Natural killer cell (primary cell): ENCODE data around the gene GPR17. TPM values are rescaled to one million over a fixed set of nuclear protein-coding genes. Genes with fewer than 3 reads are reported as not detected.

ENCODE experiments used
- ATAC-seq, 3 donors: fragments of 150-1000 bp in 2 of 3; fragments of 200-7000 bp in 1 of 3; cut with Tn5 transposase; 1 replicate in 1 of 3; 2 replicates in 2 of 3; pipeline ENCODE4 v1.10.0; 2021; ENCODE audit warnings: mild to moderate bottlenecking in 2 of 3, moderate library complexity in 2 of 3
- DNase-seq, 2 donors: peaks; one replicate each; pipeline versions ENCODE4 v3.0.0 to v3.0.0-alpha.2; 2013 to 2021; ENCODE audit warnings: mixed read lengths in 1 of 2
- H3K27ac ChIP-seq: one replicate; pipeline ENCODE4 v1.5.1; 2013; ENCODE audit warnings: mild to moderate bottlenecking, low read length
- H3K27me3 ChIP-seq: one replicate; pipeline ENCODE4 v1.6.1; 2013; ENCODE audit warnings: low read length; ENCODE audit not compliant: control insufficient read depth, insufficient read depth
- H3K36me3 ChIP-seq: one replicate; pipeline ENCODE4 v1.6.1; 2013; ENCODE audit warnings: low read length; ENCODE audit not compliant: control insufficient read depth, insufficient read depth
- H3K4me1 ChIP-seq: one replicate; pipeline ENCODE4 v1.6.1; 2013; ENCODE audit warnings: low read length; ENCODE audit not compliant: control insufficient read depth, insufficient read depth
- H3K4me3 ChIP-seq: one replicate; pipeline ENCODE4 v1.5.1; 2013; ENCODE audit warnings: low read length
- H3K9me3 ChIP-seq: one replicate; pipeline ENCODE4 v1.6.1; 2013; ENCODE audit warnings: low read length; ENCODE audit not compliant: control insufficient read depth, insufficient read depth
- H3K27ac Mint-ChIP-seq, 2 donors: one replicate each; pipeline ENCODE4 v1.8.0; 2022; ENCODE audit warnings: mild to moderate bottlenecking in 2 of 2, mixed read lengths in 2 of 2, moderate library complexity in 1 of 2
- H3K27me3 Mint-ChIP-seq, 2 donors: one replicate each; pipeline ENCODE4 v1.8.0; 2022; ENCODE audit warnings: low read depth in 2 of 2, mixed read lengths in 2 of 2
- H3K36me3 Mint-ChIP-seq: one replicate; pipeline ENCODE4 v1.8.0; 2022; ENCODE audit warnings: mixed read lengths
- H3K4me1 Mint-ChIP-seq, 2 donors: one replicate each; pipeline ENCODE4 v1.8.0; 2022; ENCODE audit warnings: mixed read lengths in 2 of 2
- H3K4me3 Mint-ChIP-seq: one replicate; pipeline ENCODE4 v1.8.0; 2022; ENCODE audit warnings: mild to moderate bottlenecking, moderate library complexity, mixed read lengths
- H3K9me3 Mint-ChIP-seq, 2 donors: one replicate each; pipeline ENCODE4 v1.8.0; 2022; ENCODE audit warnings: mixed read lengths in 2 of 2
- CTCF ChIP-seq: fragments of 200-600 bp; IDR thresholded peaks from one replicate; pipeline ENCODE4 v1.8.0; 2022; ENCODE audit warnings: antibody characterized with exemption
- WGBS: methylation state at CpG from one replicate; pipeline ENCODE4 v1.1.7; 2013; ENCODE audit warnings: missing lambda C conversion rate; ENCODE audit not compliant: insufficient coverage; 5-methylcytosine and 5-hydroxymethylcytosine counted together
- intact Hi-C: fragments of 100-400 bp; cut with micrococcal nuclease; formaldehyde crosslinking; loops from one replicate; pipeline ENCODE4 v1.14.2; 2022
- total RNA-seq, 4 donors: library from RNA; stranded (reverse); fragments of 120-200 nt in 1 of 4; gene quantifications; one replicate each; pipeline versions ENCODE4 v1.2.3 to v1.2.4, GENCODE V29; 2013 to 2022

GPR17 gene
- total RNA-seq, 3 donors from 2014 or later (not counting 1 experiment from before 2014, with no cell fraction given): not detected

DNA sequence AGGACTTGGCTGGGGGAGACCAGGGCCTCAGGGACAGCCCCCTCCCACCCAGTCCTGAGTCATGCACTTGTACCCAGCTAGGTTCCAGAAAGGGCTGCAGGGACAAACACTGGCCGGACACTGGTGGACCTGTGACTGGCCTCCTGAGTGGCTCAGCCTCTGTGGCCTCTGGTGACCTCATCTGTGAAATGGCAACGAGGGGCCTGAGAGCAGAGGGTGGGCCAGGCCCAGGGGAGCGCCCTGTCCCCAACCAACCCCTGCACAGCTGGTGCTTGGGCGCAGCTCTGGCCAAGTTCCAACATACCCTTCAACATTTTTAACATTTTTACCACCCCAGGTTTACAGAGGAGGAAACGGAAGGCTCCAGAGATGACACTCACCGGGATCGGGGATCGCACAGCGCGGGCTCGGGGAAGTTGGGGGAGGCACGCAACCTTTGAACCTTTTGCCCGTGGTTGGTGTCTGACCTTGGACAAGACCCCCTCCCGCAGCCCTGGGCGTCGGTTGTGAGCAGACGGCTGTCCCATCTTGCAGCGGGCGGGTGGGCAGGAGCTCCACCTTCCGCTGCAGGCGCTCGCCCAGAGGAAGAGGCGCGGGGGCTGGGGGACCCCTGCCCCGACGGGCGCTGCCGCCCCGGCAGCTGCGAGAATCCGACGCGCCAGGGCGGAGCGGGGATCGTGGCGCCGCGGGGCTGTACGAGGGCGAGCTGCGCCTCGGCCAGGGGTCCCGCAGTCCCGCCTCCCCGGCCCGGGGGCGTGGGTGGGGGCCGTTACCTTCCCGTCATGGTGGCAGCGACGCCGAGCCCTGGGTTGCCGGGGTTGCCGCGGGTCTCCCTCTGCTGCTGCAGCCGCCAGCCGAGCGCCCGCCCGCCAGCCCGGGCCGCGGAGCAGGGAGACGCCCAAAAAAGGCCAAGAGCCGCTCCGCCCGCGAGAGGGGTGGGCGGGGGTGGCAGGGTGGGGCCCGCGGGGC lies 28.6 kb downstream of the GPR17 start:
- Histone ChIP-seq H3K36me3 (no peaks in the 10 kb centered on the region), H3K27me3 (peaks cover 19% of the 10 kb centered on the region), H3K27ac (no peak overlapping the region), H3K9me3 (no peaks in the 10 kb centered on the region), H3K4me3 (no peak overlapping the region), H3K4me1 (peaks cover 12% of the 10 kb centered on the region)
- H3K4me1 Mint-ChIP-seq: peaks cover 5% of the 10 kb centered on the region in 2 donors
- intact Hi-C loops: no loop called here
- no peaks in the 10 kb centered on the region for H3K36me3 Mint-ChIP-seq
- no peaks in the 10 kb centered on the region for H3K9me3 Mint-ChIP-seq
- peak in 1 of 2 donors; percentile 26 for DNase-seq
- H3K27me3 Mint-ChIP-seq: peaks cover 47 to 79% of the 10 kb centered on the region in 2 donors
- ATAC-seq: peak in 2 of 3 donors; percentile 47 to 55
- TF ChIP-seq CTCF: no peak
- peak overlapping the region; percentile 85 for H3K4me3 Mint-ChIP-seq
- 10% methylated on average over 62 of the region's 72 CpGs for WGBS
- no peak overlapping the region for H3K27ac Mint-ChIP-seq

DNA sequence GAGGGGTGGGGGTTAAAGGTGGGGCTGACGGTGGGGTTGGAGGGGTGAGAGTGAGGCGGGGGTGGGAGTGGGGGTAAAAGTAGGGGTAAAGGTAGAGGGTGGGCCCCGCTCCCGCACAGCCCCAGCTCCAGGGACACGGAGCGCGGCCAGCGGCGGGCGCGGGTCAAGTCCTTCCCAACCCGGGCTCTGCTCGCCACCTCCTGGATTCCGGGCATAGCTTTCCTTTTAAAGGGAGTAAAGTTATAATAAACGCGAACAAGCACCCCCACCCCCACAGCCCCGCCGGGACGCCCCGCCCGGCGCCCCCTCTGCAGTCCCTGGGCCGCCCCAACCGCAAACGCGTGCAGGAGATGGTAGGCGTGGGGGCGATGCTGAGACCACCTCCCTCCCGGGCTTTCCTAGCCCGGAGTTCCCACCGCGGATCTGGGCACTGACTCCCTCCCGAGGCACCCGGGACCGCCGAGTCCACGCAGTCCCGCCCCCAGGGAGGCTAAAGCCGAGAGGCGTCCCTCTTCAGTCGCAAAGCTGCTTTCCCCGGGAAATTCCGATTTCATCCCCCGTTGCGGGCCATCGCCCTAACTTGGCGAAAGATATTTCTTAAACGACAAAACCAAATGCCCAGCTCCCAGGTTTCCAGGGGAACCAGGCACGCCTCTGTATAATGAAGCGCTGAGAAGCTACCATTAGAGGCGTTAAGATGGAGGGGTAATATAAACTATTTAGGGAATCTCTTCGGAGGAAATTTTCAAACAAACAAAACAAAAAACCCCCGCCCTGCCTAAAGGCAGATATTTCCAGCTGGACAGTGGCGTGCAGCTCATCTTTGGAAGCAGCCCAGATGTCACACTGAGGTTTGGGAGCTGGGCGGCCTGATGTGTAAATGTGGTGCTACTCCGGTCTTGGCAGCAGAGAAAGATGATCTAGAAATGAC lies 29.6 kb downstream of the GPR17 start, which contains the start of gene LIMS2:
Gene LIMS2, minus strand, starts transcription at position 200 of the 931 bp plus-strand sequence. CDS start 506 bp downstream, outside the sequence.
- no peaks in the 10 kb centered on the region for H3K36me3 Mint-ChIP-seq
- DNase-seq (peak; percentile 15), ATAC-seq (peak in 2 of 3 donors; percentile 52 to 60)
- intact Hi-C loops: no loop called here
- peak within 1 kb of the TSS; percentile 85 for H3K4me3 Mint-ChIP-seq
- TF ChIP-seq CTCF: no peak
- H3K9me3 Mint-ChIP-seq: no peaks in the 10 kb centered on the region
- 12% methylated on average over 48 of the region's 56 CpGs for WGBS
- Histone ChIP-seq H3K9me3 (no peaks in the 10 kb centered on the region), H3K27ac (no peak within 1 kb of the TSS), H3K27me3 (peaks cover 19% of the 10 kb centered on the region), H3K4me3 (no peak within 1 kb of the TSS), H3K4me1 (peaks cover 12% of the 10 kb centered on the region), H3K36me3 (no peaks in the 10 kb centered on the region)
- peaks cover 47 to 71% of the 10 kb centered on the region in 2 donors for H3K27me3 Mint-ChIP-seq
- H3K27ac Mint-ChIP-seq: no peak within 1 kb of the TSS
- peaks cover 5% of the 10 kb centered on the region in 2 donors for H3K4me1 Mint-ChIP-seq

DNA sequence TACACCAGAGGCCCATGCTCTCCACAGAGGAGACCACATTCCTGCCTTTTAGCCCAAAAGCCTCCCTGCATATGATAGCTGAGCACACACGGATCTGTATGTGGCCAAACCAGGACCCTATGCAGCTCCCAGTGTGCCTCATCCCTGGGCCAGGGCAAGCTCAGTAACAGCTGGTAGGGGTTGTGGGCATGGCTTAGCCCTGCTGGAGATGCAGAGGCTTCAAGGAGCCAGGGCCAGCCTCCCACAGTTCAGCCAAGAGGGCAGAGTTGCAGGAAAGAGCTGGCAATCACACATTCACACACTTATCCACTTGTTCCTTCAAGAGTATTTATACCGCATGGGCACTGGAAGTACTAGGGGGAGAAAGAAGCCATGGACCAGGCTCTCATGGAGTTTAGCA lies 31.0 kb downstream of the GPR17 start:
- Histone ChIP-seq H3K27me3 (peaks cover 19% of the 10 kb centered on the region), H3K4me3 (no peak overlapping the region), H3K9me3 (no peaks in the 10 kb centered on the region), H3K4me1 (peaks cover 16% of the 10 kb centered on the region), H3K27ac (no peak overlapping the region), H3K36me3 (no peaks in the 10 kb centered on the region)
- no peaks in the 10 kb centered on the region for H3K9me3 Mint-ChIP-seq
- ATAC-seq (no peak), DNase-seq (peak in 1 of 2 donors; percentile 10)
- no peak for TF ChIP-seq CTCF
- H3K27me3 Mint-ChIP-seq: peaks cover 48 to 70% of the 10 kb centered on the region in 2 donors
- H3K4me3 Mint-ChIP-seq: no peak overlapping the region
- H3K27ac Mint-ChIP-seq: no peak overlapping the region
- no peaks in the 10 kb centered on the region for H3K36me3 Mint-ChIP-seq
- 100% methylated on average over 2 of the region's 2 CpGs for WGBS
- peaks cover 5 to 9% of the 10 kb centered on the region in 2 donors for H3K4me1 Mint-ChIP-seq
- intact Hi-C loops: no loop called here
